HL-60 (cell line): ENCODE measurements around the gene DIS3L2.

Experiments
- CTCF ChIP-seq: IDR thresholded peaks from one replicate; pipeline ENCODE4 v1.5.1; 2011; ENCODE audit warnings: low read length, control low read depth, inconsistent platforms; ENCODE audit not compliant: insufficient read depth
- POLR2AphosphoS5 ChIP-seq: IDR thresholded peaks from 2 replicates; pipeline ENCODE4 v1.6.1; 2012; ENCODE audit warnings: low read depth
- REST ChIP-seq: IDR thresholded peaks from 2 replicates; pipeline ENCODE4 v1.6.1; 2012; ENCODE audit warnings: low read depth; ENCODE audit not compliant: insufficient replicate concordance

- TF ChIP-seq CTCF = no peak
- no peak for TF ChIP-seq POLR2AphosphoS5
- TF ChIP-seq REST = no peak
Observed at GRCh38 chr2:232353096-232353495, 391.6 kb downstream of the DIS3L2 start.
